Motor neuron (in vitro differentiated cells): Measurements from ENCODE around the gene ITGAE. TPM values are rescaled to one million over a fixed set of nuclear protein-coding genes. Genes with fewer than 3 reads are reported as not detected.

Experiments used
- ATAC-seq, 8 experiments: fragments of 200-7000 bp; cut with Tn5 transposase; replicated peaks in 6 of 8; 2 replicates each; pipeline ENCODE4 v1.8.0; 2021; ENCODE audit warnings: mild to moderate bottlenecking in 8 of 8, moderate library complexity in 8 of 8
- H3K27ac ChIP-seq, 2 donors: fragments of 250-450 bp; sonication (Bioruptor Pico); 2 replicates each; pipeline ENCODE4 v1.9.0; 2021; ENCODE audit warnings: antibody characterized with exemption in 2 of 2, mild to moderate bottlenecking in 2 of 2, moderate library complexity in 1 of 2
- H3K4me1 ChIP-seq, 2 donors: fragments of 250-450 bp; sonication (Bioruptor Pico); replicated peaks in 1 of 2; 2 replicates each; pipeline ENCODE4 v1.6.1; 2021; ENCODE audit warnings: antibody characterized with exemption in 2 of 2, mild to moderate bottlenecking in 2 of 2, moderate library complexity in 1 of 2
- H3K4me3 ChIP-seq, 5 donors: fragments of 250-450 bp; sonication (Bioruptor Pico); 2 replicates each; pipeline ENCODE4 v1.9.0; 2021; ENCODE audit warnings: antibody characterized with exemption in 5 of 5, mild to moderate bottlenecking in 5 of 5, moderate library complexity in 4 of 5
- WGBS, 10 experiments: fragments of 450-650 bp; shearing (Covaris generic); methylation state at CpG; one replicate each; pipeline ENCODE4 v1.0.0; 2022; 5-methylcytosine and 5-hydroxymethylcytosine counted together
- in situ Hi-C, 9 experiments: fragments of 400-800 bp; cut with MboI; loops; one replicate each; pipeline ENCODE4 v1.15.0; 2021; ENCODE audit warnings: low sequenced_read_pairs in 9 of 9, low pct_unique_long_range_greater_than_20kb in 2 of 9; ENCODE audit not compliant: unreplicated experiment in 9 of 9
- total RNA-seq, 8 experiments: library from RNA; unstranded; fragments of 300-600 nt; gene quantifications; 2 replicates each; pipeline versions ENCODE4 v1.2.3 to v1.2.4, GENCODE V29; 2022

Gene ITGAE
- total RNA-seq, 8 experiments from 2014 or later, result 14.0 to 47.6 (median 22.3) TPM

GRCh38 chr17:3698139-3698538 is 102.8 kb downstream of the ITGAE start:
- 46 to 100% (median 100%) methylated on average over 1 to 3 of the region's 4 CpGs; no CpG with 5 or more reads in 6 of the 10 experiments for WGBS, 10 experiments
- no peak for ATAC-seq
- H3K4me3 ChIP-seq, result no peak overlapping the region
- no peak overlapping the region for H3K27ac ChIP-seq
- H3K4me1 ChIP-seq, result peaks cover 9 to 17% of the 10 kb centered on the region in 2 donors
- in situ Hi-C loops, result no loop called here

DNA sequence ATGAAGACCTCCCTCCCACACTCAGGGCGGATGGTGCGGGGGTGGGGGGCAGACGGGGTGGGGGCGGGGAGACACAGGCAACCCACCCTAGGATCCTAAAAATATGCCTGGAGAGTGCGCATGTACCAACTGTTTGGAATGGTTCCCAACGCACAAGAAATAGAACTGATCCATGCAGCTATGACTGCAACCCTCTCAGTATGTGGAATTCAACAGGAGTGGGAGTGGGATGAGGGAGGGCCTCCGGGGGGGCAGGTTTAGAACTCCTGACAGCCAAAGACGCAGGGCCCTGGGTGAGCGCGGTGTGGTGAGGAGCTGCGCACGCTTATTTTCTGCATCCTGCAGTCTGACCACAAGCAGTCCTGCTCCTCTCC is 103.9 kb downstream of the ITGAE start:
- Histone ChIP-seq H3K27ac (no peak overlapping the region), H3K4me1 (peaks cover 9 to 17% of the 10 kb centered on the region in 2 donors), H3K4me3 (no peak overlapping the region)
- no peak for ATAC-seq
- WGBS, 10 experiments, result 96% methylated on average over 5 of the region's 12 CpGs; no CpG with 5 or more reads in 9 of the 10 experiments
- in situ Hi-C loops, result no loop called here

- Histone ChIP-seq H3K27ac (no peak within 1 kb of the TSS), H3K4me3 (peak within 1 kb of the TSS; percentile 22 to 32 (median 30)), H3K4me1 (peaks cover 9 to 17% of the 10 kb centered on the region in 2 donors)
- 0 to 27% (median 3%) methylated on average over 2 to 5 of the region's 65 CpGs; no CpG with 5 or more reads in 6 of the 10 experiments for WGBS, 10 experiments
- ATAC-seq, result peak; percentile 36 to 82 (median 73)
- in situ Hi-C loops, result no loop called here
These were observed 105.1 kb downstream of the ITGAE start, which contains the start of gene P2RX5 for GRCh38 chr17:3695723-3696411. Gene P2RX5 (minus strand): TSS chr17:3696155. CDS start chr17:3696005, 150 bp downstream.

DNA sequence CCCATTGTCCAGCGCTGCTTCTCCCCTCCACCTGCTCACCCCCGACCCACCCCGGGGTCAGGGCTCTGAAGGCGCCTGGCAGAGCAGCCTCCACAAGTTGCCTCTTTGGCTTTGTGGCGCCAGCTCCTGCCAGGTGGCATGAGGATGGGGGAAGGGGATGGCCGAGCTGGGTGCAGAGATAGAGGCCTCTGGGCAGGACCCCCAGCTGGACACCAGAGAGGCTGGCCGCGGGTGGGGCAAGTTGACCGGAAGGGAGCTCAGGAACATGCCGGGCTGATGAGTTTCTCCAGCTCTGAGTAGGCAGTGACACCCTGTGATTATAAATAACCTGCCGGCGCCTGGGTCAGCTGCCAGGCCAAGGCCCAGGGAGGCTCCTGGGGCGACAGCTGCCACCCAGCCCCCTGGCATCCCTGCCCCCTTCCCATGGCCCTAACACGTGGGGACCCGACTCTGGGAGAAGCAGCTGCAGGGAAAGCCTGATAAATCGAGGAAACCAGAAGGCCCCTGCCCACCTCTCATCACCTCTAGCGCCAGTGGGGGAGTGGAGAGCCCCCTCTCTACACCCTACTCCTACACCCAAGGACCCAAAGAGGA is 105.8 kb downstream of the ITGAE start:
- Histone ChIP-seq H3K4me1 (peaks cover 9 to 17% of the 10 kb centered on the region in 2 donors), H3K27ac (no peak overlapping the region), H3K4me3 (peak overlapping the region in 3 of 5 donors; percentile 23 to 32 (median 30))
- WGBS, 10 experiments, result 0 to 80% (median 0%) methylated on average over 1 to 3 of the region's 17 CpGs; no CpG with 5 or more reads in 7 of the 10 experiments
- in situ Hi-C loops, result no loop called here
- peak; percentile 13 to 53 (median 22) for ATAC-seq

GRCh38 chr17:3693829-3694231 is 107.2 kb downstream of the ITGAE start:
- peak in 2 of 8 experiments; percentile 10 to 31 for ATAC-seq
- Histone ChIP-seq H3K4me1 (peaks cover 9 to 17% of the 10 kb centered on the region in 2 donors), H3K4me3 (no peak overlapping the region), H3K27ac (no peak overlapping the region)
- 0 to 100% (median 86%) methylated on average over 1 to 6 of the region's 9 CpGs; no CpG with 5 or more reads in 1 of the 10 experiments for WGBS, 10 experiments
- in situ Hi-C loops, result no loop called here

- ATAC-seq, result no peak
- 58 to 100% (median 83%) methylated on average over 1 to 4 of the region's 4 CpGs; no CpG with 5 or more reads in 1 of the 10 experiments for WGBS, 10 experiments
- H3K27ac ChIP-seq, result no peak overlapping the region
- peaks cover 9 to 20% of the 10 kb centered on the region in 2 donors for H3K4me1 ChIP-seq
- H3K4me3 ChIP-seq, result no peak overlapping the region
- in situ Hi-C loops, result no loop called here
These were observed 107.8 kb downstream of the ITGAE start for GRCh38 chr17:3693141-3693540.

GRCh38 chr17:3692346-3692745 is 108.6 kb downstream of the ITGAE start:
- Histone ChIP-seq H3K27ac (no peak overlapping the region), H3K4me1 (peaks cover 9 to 22% of the 10 kb centered on the region in 2 donors), H3K4me3 (no peak overlapping the region)
- no peak for ATAC-seq
- WGBS, 10 experiments, result 40 to 94% (median 77%) methylated on average over 1 to 6 of the region's 9 CpGs; no CpG with 5 or more reads in 4 of the 10 experiments
- in situ Hi-C loops, result no loop called here

DNA sequence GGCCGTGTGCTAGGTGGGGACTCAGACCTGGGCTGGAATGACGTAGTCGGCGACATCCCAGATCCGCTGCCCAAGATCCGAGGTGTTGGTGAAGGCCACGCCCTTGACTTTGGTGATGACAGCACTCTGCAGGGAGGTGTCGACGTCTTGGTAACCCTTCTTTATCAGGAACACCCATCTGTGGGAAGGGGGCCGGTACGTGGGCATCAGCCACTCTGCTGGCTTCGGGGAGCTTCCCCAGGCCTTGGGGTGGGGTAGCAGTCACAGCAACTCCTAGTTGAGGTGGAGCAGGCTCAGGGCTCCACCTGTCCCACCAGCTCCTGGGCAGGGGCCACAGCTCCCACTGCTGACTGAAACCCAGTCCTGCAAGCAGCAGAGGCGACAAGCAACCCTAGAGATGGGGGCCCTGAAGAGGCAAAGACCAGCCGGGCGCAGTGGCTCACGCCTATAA is 109.3 kb downstream of the ITGAE start:
- Histone ChIP-seq H3K4me1 (peaks cover 9 to 22% of the 10 kb centered on the region in 2 donors), H3K27ac (no peak overlapping the region), H3K4me3 (no peak overlapping the region)
- in situ Hi-C loops, result no loop called here
- no peak for ATAC-seq
- WGBS, 10 experiments, result 80 to 100% (median 90%) methylated on average over 1 to 5 of the region's 16 CpGs; no CpG with 5 or more reads in 7 of the 10 experiments

DNA sequence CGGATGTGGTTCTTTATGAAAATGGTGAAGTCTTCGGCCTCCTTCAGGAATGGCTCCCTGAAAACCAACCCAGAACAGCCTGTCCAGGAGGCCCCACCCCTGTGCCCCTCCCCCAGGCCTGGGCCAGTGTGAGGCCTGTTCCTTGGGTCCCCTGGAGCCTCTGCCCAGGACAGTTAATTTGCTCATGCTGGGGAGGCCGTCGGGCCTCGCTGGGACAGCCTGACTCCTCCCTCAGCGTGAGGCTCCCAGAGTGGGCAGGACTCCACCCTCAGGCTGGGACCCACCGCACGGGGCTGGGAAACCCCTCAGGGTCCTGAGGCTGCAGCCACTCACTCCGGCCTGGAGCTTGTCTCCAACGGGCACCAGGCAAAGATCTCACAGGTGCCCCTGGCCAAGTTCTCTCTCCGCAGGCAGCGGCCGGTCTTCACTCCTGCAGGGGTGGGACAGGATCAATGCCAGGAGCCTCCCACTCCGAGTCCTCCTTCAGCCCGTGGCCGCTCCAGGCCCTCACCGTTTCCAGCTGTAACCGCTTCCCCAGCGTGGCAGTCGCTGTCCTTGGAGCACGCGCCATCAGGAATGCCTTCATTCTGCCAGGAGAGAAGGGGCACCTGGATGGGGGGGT is 110.8 kb downstream of the ITGAE start:
- WGBS, 10 experiments, result 60 to 92% (median 80%) methylated on average over 1 to 7 of the region's 22 CpGs; no CpG with 5 or more reads in 7 of the 10 experiments
- in situ Hi-C loops, result no loop called here
- Histone ChIP-seq H3K4me3 (no peak overlapping the region), H3K4me1 (peaks cover 5 to 14% of the 10 kb centered on the region in 2 donors), H3K27ac (no peak overlapping the region)
- ATAC-seq, result peak in 2 of 8 experiments; percentile 12 to 28

GRCh38 chr17:3689262-3690093 is 111.5 kb downstream of the ITGAE start:
- WGBS, 10 experiments, result 91 to 100% methylated on average over 2 to 10 of the region's 44 CpGs; no CpG with 5 or more reads in 8 of the 10 experiments
- Histone ChIP-seq H3K4me1 (peaks cover 0 to 7% of the 10 kb centered on the region in 2 donors), H3K4me3 (no peak overlapping the region), H3K27ac (no peak overlapping the region)
- ATAC-seq, result no peak
- in situ Hi-C loops, result no loop called here

DNA sequence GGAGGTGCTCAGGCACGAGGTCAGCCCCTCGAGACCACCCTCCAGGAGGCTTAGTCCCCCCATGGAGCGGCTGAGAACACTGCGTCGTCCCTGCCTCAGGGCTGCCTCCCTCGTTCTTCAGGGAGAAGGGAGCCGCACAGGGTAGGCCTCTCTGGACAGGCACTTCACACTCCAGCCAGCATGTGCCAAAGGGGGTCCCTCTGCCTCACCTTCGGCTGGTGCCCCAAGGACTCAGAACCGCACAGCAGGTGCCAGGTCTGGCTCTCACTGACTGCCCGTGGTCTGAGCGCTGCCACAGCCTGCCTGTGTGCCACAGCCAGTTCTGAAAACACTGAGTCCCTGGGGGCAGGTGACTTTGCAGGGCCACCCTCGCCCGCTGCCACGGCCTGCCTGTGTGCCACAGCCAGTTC is 112.1 kb downstream of the ITGAE start:
- peak in 1 of 8 experiments; percentile 13 for ATAC-seq
- Histone ChIP-seq H3K27ac (no peak overlapping the region), H3K4me1 (peaks cover 0 to 5% of the 10 kb centered on the region in 2 donors), H3K4me3 (no peak overlapping the region)
- WGBS, 10 experiments, result 60 to 67% methylated on average over 2 to 3 of the region's 14 CpGs; no CpG with 5 or more reads in 8 of the 10 experiments
- in situ Hi-C loops, result no loop called here

DNA sequence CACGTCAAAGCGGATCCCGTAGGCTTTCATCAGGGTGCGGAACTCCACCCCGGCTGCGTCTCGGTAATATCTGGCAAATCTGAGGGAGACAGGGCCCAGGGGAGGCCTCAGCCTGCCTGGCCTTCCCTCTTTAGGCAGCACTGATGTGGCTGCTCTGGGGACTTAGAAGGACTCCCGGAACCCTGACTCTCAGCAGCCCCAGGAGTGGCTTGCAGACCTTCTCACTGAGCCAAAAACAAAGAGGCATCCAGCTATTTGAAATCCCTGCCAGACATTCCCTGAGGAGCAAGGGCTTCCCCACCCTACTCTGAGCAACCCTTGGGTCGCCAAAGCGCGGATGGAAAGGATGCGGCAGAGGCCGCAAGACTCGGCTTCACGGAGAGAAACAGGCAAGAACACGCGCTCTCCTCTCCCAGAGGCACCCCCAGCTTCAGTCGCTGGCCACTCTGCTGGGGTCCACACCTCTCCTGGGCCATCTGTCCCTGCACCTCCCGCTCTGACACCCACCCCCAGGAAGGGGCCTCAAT is 112.9 kb downstream of the ITGAE start:
- no peak overlapping the region for H3K4me3 ChIP-seq
- peak in 6 of 8 experiments; percentile 6 to 88 (median 79) for ATAC-seq
- in situ Hi-C loops, result no loop called here
- whole genome bisulfite sequencing, 10 experiments, result 68 to 73% (median 69%) methylated on average over 8 to 10 of the region's 19 CpGs; no CpG with 5 or more reads in 7 of the 10 experiments
- peaks cover 0 to 5% of the 10 kb centered on the region in 2 donors for H3K4me1 ChIP-seq
- no peak overlapping the region for H3K27ac ChIP-seq
